Measurements from ENCODE around the gene BTN3A1.
"Not testable (repeated sequence)": the region's sequence is repeated elsewhere in the genome, so short reads cannot be mapped to it uniquely, and the experiment has no call there.

- not testable (repeated sequence) for TF ChIP-seq CTCF (IDR thresholded peaks at IDR 0.05; ENCODE audit: low read depth, low read length, poor library complexity, severe bottlenecking); EZH2phosphoT487 (IDR thresholded peaks at IDR 0.05; ENCODE audit: borderline replicate concordance, low read length)
Observed at GRCh38 chr6:26418077-26418476, 16.0 kb downstream of the BTN3A1 start.

Measured in DOHH2 (cell line).